ENCODE results near the gene CD151. TPM values are rescaled to one million over a fixed set of nuclear protein-coding genes. Genes with fewer than 3 reads are reported as not detected.

CD151 gene
- polyA plus RNA-seq, 1 experiment, result 2,262 TPM

DNA sequence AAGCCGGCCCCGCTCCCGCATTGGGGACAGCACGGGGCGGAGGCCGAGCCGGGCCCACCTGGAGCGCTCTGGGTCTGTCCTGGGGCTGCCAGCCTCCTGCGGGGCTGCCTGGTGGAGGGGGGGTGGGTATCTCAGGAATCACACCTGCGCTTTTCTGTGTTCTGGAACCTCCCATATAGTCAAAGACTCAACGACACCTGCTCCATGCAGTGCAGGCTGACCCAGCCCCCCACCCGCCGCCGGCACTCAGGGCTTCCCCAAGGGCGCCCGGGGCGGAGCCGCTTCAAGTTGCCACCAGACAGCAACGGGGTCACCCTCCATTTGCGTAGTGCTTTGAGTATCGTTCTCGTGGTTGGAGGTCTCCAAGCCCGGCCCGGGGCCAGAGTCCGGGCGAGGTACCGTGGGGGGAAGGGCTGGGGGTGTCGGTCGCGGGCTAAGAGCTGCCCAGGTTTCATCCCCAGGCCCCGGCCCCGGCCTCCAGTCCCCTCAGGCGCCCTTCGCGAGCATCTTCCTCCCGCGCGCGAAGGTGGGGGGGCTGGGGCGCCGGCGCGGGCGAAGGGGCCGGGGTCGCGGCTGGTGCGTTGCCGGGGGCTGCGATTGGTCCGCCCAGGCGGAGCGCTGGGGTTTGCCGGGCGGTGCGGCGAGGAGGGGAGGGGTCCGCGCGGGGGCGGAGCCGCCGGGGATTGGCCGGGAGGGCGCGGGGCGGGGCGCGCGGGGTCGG, 16.5 kb downstream of the CD151 start:
- TF ChIP-seq, protein P1, sequence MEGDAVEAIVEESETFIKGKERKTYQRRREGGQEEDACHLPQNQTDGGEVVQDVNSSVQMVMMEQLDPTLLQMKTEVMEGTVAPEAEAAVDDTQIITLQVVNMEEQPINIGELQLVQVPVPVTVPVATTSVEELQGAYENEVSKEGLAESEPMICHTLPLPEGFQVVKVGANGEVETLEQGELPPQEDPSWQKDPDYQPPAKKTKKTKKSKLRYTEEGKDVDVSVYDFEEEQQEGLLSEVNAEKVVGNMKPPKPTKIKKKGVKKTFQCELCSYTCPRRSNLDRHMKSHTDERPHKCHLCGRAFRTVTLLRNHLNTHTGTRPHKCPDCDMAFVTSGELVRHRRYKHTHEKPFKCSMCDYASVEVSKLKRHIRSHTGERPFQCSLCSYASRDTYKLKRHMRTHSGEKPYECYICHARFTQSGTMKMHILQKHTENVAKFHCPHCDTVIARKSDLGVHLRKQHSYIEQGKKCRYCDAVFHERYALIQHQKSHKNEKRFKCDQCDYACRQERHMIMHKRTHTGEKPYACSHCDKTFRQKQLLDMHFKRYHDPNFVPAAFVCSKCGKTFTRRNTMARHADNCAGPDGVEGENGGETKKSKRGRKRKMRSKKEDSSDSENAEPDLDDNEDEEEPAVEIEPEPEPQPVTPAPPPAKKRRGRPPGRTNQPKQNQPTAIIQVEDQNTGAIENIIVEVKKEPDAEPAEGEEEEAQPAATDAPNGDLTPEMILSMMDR (IDR thresholded peaks at IDR 0.05; ENCODE audit: insufficient read depth, low read depth, low read length), result no peak
- Histone ChIP-seq H3K27me3 (ENCODE audit: control insufficient read depth, insufficient read depth, low read length) (no peaks in the 10 kb centered on the region), H3K36me3 (ENCODE audit: control insufficient read depth, insufficient read depth, low read length) (peaks cover 6% of the 10 kb centered on the region), H3K4me3 (ENCODE audit: low read depth, low read length) (peak overlapping the region; percentile 42)
- CTCF ChIA-PET, result interaction anchor here (0.5 to 4.4 kb wide), 14 partner anchors 8 to 237 kb away, joined by 3 to 20 read pairs (median 4); partner anchors contain the start of gene PNPLA2
- POLR2A ChIA-PET, result no interaction called here
- DNase-seq (ENCODE audit: low read depth), result no peak

DNA sequence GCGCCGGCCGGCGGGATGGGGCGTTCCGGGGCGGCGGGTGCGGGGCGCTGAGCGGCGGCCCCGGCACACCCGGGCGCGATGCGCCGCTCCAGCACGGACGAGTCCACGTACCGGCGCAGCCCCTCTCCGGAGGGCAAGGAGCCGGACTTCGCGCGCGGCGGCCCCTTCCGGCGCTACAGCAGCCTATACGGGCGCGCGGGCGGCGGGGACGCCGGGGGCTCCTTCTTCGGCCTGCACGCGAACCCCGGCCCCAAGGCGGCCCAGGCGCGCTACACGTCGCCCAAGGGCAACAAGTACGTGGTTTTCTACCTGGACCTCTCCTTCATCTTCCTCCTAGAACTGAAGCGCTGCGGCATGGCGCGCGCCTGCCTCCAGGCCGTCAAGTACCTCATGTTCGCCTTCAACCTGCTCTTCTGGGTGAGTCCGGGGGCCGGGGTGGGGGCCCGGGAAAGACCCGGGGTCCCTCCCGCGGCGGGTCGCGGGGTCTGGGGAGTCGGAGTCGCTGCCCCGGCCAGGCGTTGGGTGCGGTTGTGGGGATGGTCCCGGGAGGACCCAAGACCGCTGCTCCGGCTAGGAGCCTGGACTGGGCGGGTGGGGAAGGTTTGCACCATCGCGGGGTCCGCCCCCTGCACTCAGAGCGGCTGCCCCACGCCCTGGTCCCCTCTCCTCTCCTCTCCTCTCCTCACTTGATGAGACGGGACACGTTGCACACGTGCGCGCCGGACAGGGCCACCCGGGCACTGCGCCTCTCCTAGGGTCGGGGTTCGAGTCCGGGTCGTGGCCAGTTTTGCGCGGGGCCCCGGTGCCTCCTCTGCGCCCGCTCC, 17.4 kb downstream of the CD151 start:
- CTCF ChIA-PET, result interaction anchor here (0.6 to 1.8 kb wide), 4 partner anchors 10 to 101 kb away, joined by 3 to 7 read pairs (median 4); no protein-coding TSS in a partner anchor
- no peaks in the 10 kb centered on the region for H3K27me3 ChIP-seq (ENCODE audit: control insufficient read depth, insufficient read depth, low read length)
- H3K4me3 ChIP-seq (ENCODE audit: low read depth, low read length), result peak overlapping the region; percentile 15
- no peak for DNase-seq (ENCODE audit: low read depth)
- peaks cover 6% of the 10 kb centered on the region for H3K36me3 ChIP-seq (ENCODE audit: control insufficient read depth, insufficient read depth, low read length)
- TF ChIP-seq, protein P1 (IDR thresholded peaks at IDR 0.05; ENCODE audit: insufficient read depth, low read depth, low read length), result no peak
- POLR2A ChIA-PET, result no interaction called here

DNA sequence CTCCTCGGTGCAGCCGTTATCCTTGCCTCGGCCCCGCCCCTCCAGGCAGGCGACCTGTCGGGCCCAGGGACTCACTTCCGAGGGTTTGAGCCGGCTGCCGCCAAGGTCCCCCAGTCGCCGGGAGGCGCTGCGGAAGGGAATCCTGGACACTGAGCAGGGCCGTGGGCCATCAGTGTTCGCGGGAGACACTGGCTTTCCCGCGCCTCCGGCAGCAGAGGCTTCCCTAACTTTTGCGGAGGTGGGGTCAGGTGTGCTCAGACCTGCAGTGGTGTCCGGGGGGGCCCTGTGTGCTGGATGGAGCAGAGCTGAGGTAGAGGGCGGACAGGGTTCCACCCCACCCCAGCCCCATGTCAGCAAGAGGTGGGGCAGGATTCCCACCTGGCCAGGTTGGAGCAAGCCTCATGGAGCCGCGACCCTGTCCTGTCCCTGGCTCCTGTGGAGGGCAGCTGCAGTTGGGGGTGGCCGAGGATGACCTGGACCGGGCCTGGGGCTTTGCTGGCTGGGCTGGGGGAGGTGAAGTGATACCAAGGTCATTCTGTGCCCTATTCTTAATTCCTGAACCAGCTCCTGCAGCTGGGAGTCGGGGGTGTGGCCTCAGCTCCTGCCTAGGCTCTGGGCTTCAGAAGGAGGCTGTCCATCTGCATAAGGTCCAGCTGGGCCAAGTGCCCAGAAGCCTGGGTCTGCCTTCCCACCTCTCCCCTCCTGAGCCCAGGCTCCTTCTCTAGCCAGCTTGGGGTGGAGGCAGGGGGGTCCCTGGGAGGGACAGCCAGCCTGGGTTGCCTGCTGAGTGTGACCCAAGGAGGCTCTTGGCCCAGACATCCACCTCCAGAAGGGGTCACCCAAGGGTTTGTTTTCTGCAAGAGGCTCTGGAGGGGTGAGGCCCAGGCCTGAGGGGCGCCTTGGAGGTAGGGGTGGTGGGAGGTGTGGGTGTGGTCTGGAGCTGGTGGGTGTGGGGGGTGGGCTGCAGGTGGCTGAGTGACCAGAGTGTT, 18.3 kb downstream of the CD151 start:
- DNase-seq (ENCODE audit: low read depth), result no peak
- H3K4me3 ChIP-seq (ENCODE audit: low read depth, low read length), result no peak overlapping the region
- POLR2A ChIA-PET, result no interaction called here
- H3K36me3 ChIP-seq (ENCODE audit: control insufficient read depth, insufficient read depth, low read length), result peaks cover 9% of the 10 kb centered on the region
- no peaks in the 10 kb centered on the region for H3K27me3 ChIP-seq (ENCODE audit: control insufficient read depth, insufficient read depth, low read length)
- CTCF ChIA-PET, result no interaction called here
- TF ChIP-seq, protein P1 (IDR thresholded peaks at IDR 0.05; ENCODE audit: insufficient read depth, low read depth, low read length), result peak; percentile 18; the same call in 1 of the 2 replicates

DNA sequence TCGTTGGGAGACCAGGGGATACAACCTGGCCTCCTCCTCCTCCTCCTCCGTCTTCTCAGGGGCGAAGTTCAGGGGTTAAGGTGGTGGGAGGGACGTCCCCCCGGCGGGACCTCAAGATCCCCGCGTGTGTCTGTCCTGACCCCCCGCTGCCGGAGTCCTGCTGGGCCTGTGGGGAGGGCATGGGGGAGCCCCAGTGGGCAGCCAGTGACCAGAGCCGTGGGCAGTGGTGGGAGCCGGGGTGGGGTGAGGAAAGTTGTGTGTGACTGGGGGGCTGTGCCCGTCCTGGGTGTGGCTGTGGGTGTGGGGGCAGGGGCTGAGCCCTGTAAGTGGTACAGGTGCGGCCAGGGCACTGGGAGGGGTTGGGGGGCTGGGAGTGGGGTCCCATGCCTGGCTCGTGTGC, 20.0 kb downstream of the CD151 start:
- no peak for DNase-seq (ENCODE audit: low read depth)
- Histone ChIP-seq H3K36me3 (ENCODE audit: control insufficient read depth, insufficient read depth, low read length) (peaks cover 9% of the 10 kb centered on the region), H3K27me3 (ENCODE audit: control insufficient read depth, insufficient read depth, low read length) (no peaks in the 10 kb centered on the region), H3K4me3 (ENCODE audit: low read depth, low read length) (no peak overlapping the region)
- POLR2A ChIA-PET, result no interaction called here
- TF ChIP-seq, protein P1 (IDR thresholded peaks at IDR 0.05; ENCODE audit: insufficient read depth, low read depth, low read length), result no peak
- CTCF ChIA-PET, result no interaction called here

Data from BJ (cell line).